GM18858 (cell line): ENCODE measurements around the gene AFF3.

Experiments used
- ATAC-seq: cut with Tn5 transposase; IDR thresholded peaks from one replicate; pipeline ENCODE4 v1.9.1; 2021; ENCODE audit not compliant: unreplicated experiment

AFF3 gene

GRCh38 chr2:99715956-99716355 is 426.4 kb downstream of the AFF3 start:
- no peak for ATAC-seq

GRCh38 chr2:99714349-99714748 is 428.0 kb downstream of the AFF3 start:
- ATAC-seq: no peak

DNA sequence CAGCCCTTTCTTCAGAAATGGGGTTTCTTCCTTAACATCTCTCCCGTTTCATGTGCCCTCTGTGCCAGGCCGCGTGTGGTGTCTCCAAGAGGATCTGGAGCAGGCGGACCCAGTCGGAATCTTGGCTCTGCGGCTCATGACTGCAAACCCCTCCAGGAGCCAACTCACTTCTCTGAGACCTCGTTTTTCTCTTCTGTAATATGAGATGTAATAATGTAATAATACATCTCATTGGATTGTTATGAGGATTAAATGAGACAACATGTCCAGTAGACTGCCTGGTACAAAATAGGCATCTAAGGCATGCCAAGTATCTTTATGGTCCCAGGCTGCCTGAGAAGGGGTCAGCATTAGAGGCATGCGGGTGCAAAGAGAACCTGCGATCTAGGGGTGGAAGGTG is 431.2 kb downstream of the AFF3 start:
- no peak for ATAC-seq

GRCh38 chr2:99710721-99711120 is 431.7 kb downstream of the AFF3 start:
- ATAC-seq: no peak

GRCh38 chr2:99709229-99709628 is 433.2 kb downstream of the AFF3 start:
- ATAC-seq: no peak

DNA sequence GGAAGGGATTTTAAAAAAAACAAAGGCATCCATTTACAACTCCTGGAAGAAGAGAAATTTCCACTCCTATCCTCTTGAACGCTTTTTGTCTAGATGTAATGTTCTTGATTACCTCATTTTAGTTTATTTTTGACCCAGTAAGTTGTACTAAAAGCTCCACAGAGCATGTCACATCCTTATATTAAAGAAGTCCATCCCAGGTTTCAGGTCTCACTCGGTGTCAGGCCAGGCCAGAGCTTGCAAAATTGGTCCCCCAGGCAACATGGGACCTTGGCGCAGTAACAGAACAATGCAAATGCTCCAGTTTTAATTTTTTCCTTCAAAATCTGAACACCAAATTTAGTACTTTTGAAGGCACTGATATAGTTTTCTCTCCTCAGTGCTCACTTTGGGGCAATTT is 434.2 kb downstream of the AFF3 start:
- ATAC-seq: no peak

DNA sequence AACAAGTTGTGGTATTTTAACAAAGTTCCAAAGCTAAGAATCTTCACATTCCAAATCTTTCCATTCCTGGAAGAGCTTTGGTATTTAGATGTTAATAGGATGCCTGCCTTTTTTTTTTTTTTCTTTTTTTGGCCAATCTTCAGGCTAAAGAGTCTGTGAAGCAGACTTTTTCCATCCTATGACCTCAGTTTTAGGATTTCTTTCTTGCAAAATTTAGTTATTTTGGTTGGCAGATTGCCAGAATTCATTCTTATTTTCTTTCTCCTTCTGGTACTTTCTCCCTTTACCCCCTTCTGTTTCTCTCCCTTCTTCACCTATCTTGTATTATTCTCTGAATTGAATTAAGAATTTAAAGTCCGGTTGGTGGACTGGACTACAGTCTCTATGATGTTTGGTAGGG is 434.8 kb downstream of the AFF3 start:
- ATAC-seq: no peak

GRCh38 chr2:99706735-99707134 is 435.7 kb downstream of the AFF3 start:
- ATAC-seq: no peak

DNA sequence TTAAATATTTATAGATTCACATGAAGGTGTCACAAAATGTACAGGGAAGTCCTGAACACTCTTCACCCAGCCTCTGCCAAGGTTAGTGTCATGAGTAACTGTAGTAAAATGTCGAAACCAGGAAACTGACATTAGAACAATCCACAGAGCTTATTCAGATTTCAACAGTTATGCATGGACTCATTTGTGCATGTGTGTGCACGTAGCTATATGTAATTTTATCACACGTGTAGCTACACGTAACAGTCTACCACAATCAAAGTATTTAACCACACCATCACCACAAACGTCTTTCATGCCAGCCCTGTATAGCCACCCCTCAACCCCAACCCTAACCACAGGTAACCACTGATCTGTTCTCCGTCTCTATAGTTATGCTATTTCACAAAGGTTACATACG is 440.9 kb downstream of the AFF3 start:
- ATAC-seq: no peak

- ATAC-seq: no peak
Observed at GRCh38 chr2:99700482-99701398, 441.6 kb downstream of the AFF3 start.

- no peak for ATAC-seq
Observed at GRCh38 chr2:99698896-99699295, 443.5 kb downstream of the AFF3 start.

GRCh38 chr2:99697811-99698568 is 444.4 kb downstream of the AFF3 start:
- ATAC-seq: no peak

GRCh38 chr2:99695944-99696253 is 446.5 kb downstream of the AFF3 start:
- ATAC-seq: no peak

DNA sequence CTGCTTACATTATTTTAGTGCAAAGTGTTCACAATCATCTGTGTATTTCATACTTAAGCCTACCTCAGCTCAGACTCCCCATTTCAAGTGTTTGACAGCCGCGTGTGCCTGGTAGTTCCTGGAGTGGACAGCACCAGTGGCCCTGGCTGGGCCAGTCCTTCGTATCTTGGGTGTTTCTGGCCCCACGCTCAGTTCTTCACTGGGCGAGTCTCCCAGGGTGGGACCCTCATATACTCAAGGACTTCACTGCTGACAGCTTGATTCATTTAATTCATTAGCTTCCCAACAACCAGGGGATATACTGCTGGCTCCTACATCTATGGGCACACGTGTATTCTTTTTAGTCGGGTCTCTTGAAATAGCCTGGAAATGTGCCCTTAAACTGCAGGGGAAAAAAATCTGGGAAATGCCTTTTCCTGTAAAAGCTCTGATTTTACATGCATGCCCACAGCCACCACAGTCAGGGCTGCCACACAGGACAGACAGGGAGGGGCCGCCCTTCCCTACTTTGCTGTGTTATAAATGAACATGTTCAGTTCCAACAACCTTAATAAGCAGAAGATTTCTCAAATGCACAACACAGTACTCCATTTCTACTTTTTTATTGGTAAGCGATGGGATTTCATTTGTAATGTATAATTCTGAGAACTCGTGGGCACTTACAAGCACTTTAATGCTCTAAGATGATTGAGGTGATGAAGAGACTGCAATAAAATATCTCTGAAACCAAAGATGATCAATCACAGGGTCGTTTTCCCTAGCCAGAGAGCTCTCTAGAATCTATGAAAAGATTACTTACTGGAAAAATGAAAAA is 447.1 kb downstream of the AFF3 start:
- ATAC-seq: no peak

- ATAC-seq: no peak
Observed at GRCh38 chr2:99694331-99694730, 448.1 kb downstream of the AFF3 start.

DNA sequence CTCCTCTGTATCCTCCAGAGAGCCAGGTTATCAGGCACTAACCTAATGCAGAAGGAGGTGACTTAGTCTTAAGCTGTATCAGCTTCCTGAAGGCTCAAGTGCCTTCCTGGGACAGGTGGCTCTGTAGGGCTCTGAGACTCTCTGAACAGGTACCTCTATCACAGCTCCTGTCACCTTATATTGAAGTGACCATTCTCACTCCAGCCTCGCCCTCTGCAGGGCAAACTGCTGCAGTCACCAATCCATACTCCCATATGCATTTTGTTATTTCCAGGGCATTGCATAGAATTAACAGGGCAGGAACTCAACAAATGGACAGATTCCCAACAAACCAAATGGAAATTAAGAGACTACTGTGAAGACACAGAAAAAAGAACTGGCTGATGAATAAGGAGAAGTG is 449.6 kb downstream of the AFF3 start:
- no peak for ATAC-seq

DNA sequence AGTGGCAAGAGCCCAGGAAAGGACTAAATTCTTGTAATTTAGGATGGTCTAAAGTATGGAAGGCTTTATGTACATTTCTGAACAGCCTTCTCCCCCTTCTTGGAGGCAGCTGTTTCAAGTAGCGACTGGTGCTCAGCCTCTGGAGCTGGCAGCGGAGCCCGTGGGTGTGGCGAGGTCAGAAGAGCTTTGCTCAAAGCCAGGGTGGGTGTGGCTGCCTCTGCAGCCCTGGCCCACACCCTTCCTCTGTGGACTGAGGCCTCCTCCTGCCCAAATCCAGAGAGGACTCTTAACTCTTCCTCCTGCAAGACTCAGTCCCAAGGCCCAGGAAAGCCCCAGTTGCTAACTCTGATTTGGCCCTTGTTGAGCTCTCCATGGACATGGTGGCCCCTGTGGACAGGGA is 450.5 kb downstream of the AFF3 start:
- no peak for ATAC-seq

DNA sequence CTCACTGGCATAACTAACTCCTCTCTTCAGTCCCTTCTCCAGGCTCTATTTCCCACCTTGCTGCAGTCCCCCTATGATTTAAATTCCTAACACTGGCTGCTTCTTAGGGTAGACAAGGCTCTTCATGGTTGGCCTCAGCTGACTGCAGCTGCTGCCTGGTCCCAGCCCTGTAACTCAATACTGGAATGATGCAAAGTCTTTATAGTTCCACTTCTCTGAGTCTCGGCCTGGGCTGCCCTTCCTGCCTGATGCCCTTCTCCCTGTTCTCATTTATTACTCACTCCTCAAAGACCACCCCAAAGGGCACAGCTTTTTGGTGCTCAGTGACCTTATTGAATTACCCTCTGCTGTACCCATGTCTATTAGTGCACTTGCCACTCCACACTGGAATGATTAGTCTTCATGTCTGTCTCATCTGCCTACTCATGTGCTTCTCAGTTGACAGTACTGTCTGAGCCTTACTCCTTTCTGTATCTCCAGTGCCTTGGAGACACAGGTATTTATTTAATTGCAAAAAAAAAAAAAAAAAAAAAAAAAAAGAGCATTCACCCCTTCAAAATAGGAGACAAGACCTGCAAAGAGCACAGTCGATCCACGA is 453.1 kb downstream of the AFF3 start:
- no peak for ATAC-seq

DNA sequence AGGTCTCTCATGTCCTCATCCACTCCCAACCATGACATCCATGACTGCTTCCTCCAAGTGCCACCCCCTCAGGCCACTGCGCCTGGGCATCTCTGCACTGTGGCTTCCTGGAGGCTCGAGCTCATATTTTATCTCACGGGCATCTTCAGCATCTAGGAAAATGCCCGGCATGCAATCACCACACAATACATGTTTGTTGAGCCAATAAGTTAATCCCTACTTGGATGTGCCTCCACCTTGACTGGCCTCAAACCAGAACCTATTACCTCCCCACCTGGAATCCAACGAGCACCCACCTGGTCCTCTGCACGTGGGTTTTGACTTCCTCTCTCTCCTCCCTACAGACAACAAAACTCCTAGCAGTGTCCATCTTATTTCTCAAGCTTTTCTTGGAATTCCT is 453.7 kb downstream of the AFF3 start:
- ATAC-seq: no peak

- ATAC-seq: no peak
Observed at GRCh38 chr2:99682275-99683060, 459.9 kb downstream of the AFF3 start.
